Smooth muscle cell of the pulmonary artery (primary cell): Measurements from ENCODE around the gene NMNAT3. TPM values are rescaled to one million over a fixed set of nuclear protein-coding genes. Genes with fewer than 3 reads are reported as not detected.

Experiments
- total RNA-seq: library from RNA; depleted of rRNA; stranded (reverse); fragments of >200 nt; gene quantifications from 2 replicates; pipeline ENCODE4 v1.2.3, GENCODE V29; 2014

The NMNAT3 gene
- total RNA-seq: 0.46 and 0.98 TPM in 2 replicates

DNA sequence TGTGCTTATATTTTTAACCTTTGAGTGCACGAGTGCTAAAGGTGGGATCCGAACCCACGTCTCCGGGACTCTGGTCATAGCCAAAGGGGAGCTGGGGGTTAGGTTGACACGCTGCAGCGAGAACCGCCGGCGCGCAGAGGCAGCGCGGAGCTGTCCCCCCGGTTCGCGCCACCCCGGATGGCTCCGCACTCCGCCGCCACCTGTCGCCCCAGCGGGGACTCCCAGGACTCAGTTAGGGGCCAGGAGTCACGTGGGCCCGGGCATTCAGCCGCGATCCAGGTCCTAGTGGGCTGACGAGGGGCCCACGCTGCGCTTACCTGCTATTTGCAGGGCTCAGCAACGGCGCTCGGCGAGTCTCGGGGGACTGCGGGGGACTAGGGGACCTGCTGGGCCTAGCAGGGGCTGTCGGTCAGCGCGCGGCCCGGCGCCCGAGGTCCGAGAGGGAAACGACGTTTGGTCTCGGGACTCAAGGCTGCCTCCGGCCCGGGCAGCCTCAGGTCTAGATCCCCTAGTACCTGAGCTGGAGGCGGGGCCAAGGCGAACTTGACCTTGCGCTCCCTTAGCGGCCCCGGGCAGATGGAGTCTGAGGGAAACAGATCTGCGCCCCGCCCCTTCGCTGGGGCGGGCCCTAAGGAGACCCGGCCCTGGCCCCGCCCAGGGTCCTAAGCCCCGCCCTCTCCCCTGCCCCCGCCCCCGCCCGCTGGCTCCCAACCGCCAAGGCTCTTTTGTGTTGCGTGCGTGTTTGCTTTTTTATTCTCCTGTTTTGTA lies at the start of gene NMNAT3:
NMNAT3 (minus strand) TSS at position 585 of the 768 bp plus-strand sequence. CDS start 50,248 bp downstream, outside the sequence.

Other genes with a start within 250 kb of the NMNAT3 start
- not detected in 2 replicates for gene RBP2, start 201.5 kb downstream of the NMNAT3 start, total RNA-seq
- gene RBP1, start 138.2 kb downstream of the NMNAT3 start, total RNA-seq: 4.6 and 15.2 TPM in 2 replicates